ENCODE results near the gene BLOC1S5.

DNA sequence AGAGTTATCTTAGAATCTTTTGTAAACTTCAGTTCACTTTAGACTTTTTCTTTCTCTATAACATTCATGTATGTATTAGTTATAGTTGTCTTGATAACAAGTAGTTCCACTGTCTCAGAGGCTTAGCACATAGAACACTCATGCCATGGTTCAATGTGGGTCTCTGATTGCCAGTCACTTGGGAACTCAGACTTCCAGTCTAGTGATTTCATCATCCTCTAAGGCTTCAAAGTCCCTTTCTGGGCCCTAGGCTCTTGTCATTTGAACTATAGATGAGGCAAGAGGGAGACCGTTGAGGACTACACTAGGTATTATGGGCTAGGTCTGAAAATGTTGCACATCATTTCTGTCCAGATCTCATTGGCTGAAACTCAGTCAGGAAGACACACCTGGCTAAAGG is 46.5 kb upstream of the BLOC1S5 start:
- no peak for TF ChIP-seq POLR2A (IDR thresholded peaks at IDR 0.05)
- TF ChIP-seq, protein P1, sequence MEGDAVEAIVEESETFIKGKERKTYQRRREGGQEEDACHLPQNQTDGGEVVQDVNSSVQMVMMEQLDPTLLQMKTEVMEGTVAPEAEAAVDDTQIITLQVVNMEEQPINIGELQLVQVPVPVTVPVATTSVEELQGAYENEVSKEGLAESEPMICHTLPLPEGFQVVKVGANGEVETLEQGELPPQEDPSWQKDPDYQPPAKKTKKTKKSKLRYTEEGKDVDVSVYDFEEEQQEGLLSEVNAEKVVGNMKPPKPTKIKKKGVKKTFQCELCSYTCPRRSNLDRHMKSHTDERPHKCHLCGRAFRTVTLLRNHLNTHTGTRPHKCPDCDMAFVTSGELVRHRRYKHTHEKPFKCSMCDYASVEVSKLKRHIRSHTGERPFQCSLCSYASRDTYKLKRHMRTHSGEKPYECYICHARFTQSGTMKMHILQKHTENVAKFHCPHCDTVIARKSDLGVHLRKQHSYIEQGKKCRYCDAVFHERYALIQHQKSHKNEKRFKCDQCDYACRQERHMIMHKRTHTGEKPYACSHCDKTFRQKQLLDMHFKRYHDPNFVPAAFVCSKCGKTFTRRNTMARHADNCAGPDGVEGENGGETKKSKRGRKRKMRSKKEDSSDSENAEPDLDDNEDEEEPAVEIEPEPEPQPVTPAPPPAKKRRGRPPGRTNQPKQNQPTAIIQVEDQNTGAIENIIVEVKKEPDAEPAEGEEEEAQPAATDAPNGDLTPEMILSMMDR (IDR thresholded peaks at IDR 0.05), result no peak
